ENCODE measurements around the gene TNFSF10.

Gene TNFSF10

DNA sequence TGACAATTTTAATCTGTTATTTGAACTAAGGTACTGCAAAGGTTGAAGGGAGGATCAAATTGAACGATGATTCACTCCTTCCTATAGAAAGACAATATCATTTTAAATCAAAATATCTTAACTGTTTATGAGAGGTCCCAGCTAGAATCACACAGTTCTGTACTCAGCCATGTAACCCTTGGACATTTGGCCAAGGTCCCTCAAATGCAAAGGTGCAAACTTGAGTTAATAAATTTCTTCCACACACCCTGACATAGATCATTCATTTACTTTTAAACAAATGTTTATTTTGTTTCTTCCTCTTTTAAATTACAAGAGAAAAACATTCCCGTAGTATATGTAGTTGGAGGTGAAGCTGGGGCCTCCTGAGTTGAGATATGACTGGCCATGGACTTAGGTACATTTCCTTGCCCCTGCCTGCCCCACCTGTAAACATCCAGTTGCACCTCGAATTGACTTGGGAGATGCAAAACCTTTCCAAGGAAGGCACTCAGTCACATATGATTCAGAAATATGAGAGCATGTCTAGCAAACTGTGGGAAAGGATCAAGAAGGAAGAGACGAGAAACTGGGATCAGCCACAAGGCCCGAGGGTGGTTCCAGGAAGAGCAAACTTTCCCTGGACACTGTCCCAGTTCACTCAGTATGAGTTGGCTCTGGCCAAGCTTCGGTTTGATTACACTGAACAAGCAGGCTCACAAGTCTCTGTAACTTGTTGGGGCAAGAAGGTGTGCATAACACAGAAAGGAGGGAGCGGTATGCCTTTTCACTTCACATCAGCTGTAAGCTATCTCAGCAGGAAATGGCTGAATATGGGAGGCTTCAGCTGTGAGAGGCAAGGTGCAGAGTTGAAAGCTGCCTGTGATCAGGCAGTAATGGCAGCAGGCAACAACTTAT is 6.7 kb downstream of the TNFSF10 start:
- peak; percentile 14 for DNase-seq (ENCODE audit: low read depth)

GRCh38 chr3:172515130-172515918 is 7.9 kb downstream of the TNFSF10 start:
- DNase-seq (ENCODE audit: low read depth): no peak

GRCh38 chr3:172514678-172515077 is 8.6 kb downstream of the TNFSF10 start:
- no peak for DNase-seq (ENCODE audit: low read depth)

DNA sequence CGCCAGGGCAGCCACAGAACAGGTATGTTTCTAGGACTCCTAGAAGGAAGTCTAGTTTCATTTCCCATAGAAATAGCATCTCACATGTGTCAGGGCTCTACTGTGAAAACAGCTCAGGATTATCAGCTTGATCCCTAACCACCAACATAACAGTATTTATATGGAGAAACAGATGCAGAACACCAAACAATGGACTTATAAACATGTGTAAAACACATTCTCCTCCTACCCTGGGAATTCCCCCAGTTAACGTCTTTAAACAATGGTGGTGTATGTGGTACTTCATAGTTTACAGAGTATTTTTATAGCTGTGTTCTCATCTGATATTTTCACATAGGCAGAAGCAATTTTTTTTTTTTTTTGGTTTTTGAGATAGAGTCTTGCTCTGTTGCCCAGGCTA is 9.7 kb downstream of the TNFSF10 start:
- DNase-seq (ENCODE audit: low read depth): no peak

- DNase-seq (ENCODE audit: low read depth): no peak
Observed at GRCh38 chr3:172511783-172512762, 11.2 kb downstream of the TNFSF10 start.

DNA sequence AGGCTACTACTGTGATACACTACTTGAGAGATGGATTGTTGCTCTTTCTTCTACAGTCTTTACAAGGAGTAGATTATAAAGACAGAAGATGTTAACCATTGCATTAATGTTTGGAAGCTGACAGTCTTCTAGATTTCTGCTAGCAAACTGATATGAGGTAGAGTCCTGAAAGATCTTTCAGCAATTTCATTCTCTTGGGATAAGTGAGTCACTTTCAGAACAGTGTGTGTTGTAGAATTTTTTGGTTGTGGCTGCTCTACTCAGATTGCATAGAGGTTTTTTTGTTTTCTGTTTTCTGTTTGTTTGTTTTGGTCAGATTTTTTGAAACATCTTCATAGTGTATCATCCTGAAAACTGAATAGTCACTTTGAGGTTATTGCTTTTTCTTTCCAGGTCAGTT is 17.1 kb downstream of the TNFSF10 start:
- no peak for DNase-seq (ENCODE audit: low read depth)

- DNase-seq (ENCODE audit: low read depth): no peak
Observed at GRCh38 chr3:172501540-172501939, 21.7 kb downstream of the TNFSF10 start.

DNA sequence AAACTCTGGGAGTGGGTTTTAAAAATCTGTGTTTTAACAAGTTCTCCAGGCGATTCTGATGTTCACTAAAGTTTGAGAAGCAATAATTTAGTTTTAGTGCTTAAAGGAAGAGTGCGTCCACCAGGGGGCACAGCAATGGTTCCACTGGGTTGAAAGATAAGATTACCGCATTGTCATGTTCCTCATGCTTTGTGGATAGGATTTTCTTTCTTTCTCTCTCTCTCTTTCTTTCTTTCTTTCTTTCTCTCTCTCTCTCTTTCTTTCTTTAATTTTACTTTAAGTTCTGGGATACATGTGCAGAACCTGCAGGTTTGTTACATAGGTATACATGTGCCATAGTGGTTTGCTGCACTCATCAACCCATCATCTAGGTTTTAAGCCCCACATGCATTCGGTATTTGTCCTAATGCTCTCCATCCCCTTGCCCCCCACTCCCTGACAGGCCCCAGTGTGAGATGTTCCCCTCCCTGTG is 33.0 kb downstream of the TNFSF10 start:
- DNase-seq (ENCODE audit: low read depth): peak; percentile 51

- no peak for DNase-seq (ENCODE audit: low read depth)
Observed at GRCh38 chr3:172478116-172478515, 45.1 kb downstream of the TNFSF10 start.

GRCh38 chr3:172476347-172476746 is 46.9 kb downstream of the TNFSF10 start:
- no peak for DNase-seq (ENCODE audit: low read depth)

DNA sequence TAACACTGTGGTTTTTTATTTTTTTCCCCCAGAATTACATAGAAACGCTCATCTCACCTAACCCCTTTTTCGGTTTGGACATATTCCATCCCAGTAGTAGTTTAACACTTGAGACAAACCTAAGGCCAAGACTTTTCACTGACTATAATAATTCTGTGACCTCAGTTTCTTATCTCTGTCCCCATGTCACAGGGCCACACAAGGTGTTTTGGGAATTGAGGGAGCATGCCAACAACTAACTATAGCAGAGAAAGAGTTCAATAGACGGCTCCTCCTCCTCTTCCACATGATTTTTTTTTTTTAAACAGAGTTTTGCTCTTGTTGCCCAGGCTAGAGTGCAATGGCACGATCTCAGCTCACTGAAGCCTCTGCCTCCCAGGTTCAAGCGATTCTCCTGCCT is 47.5 kb downstream of the TNFSF10 start:
- no peak for DNase-seq (ENCODE audit: low read depth)

DNA sequence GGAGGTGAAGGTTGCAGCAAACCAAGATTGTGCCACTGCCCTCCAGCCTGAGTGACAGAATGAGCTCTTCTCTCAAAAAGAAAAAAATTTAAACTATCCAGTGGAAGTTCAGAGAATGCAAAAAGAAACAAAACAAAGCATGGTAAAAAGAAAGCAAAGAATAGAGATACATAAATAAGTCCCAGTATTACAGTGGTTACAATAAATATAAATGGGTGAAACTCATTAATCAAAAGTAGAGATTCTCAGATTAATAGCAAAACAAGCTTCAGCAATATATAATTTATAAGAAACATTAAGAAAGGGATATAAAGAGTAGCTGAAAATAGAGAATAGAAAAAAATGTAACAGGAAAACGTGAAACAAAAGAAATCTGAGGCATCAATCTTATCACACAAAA is 51.3 kb downstream of the TNFSF10 start:
- DNase-seq (ENCODE audit: low read depth): no peak

DNA sequence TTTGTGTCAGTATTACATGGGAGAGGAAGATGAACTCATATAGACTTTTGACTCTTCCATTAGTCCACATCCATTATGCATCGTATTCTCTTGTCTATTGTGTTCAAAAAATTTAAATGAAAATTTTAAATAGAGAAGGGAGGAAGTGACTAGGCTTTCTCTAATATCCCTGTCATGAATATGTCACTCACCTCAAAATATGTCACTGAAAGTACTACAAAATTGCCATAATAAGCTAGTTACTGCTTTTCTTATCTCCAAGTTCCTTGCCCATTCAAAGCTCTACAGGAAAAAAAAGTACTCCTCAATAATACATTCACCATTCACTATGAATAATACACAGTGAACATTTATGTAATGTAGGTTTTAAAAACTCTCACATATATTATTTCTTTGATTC is 52.6 kb downstream of the TNFSF10 start:
- DNase-seq (ENCODE audit: low read depth): no peak

GRCh38 chr3:172467170-172467824 is 55.9 kb downstream of the TNFSF10 start:
- no peak for DNase-seq (ENCODE audit: low read depth)

DNA sequence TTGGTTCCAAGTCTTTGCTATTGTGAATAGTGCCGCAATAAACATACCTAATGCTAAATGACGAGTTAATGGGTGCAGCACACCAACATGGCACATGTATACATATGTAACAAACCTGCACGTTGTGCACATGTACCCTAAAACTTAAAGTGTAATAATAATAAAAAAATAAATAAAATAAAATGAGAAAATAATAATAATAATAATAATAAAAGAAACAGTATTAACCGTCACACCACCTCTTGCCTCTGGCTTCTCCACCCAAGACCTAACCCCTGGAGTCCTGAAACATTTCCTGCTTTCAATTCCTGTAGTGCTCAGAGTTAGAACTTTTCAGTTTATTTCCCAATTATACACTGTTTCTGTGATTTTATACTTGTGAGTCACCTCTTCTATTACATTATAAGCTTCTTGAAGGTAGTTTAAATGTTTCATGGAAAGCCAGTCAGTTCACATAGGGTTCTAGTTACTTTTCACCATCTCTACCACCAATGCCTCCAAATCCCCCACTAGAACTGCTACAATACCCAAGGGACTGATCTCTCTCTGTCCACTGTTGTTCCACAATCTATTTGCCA is 56.6 kb downstream of the TNFSF10 start:
- DNase-seq (ENCODE audit: low read depth): no peak

GRCh38 chr3:172465281-172465680 is 57.9 kb downstream of the TNFSF10 start:
- no peak for DNase-seq (ENCODE audit: low read depth)

DNA sequence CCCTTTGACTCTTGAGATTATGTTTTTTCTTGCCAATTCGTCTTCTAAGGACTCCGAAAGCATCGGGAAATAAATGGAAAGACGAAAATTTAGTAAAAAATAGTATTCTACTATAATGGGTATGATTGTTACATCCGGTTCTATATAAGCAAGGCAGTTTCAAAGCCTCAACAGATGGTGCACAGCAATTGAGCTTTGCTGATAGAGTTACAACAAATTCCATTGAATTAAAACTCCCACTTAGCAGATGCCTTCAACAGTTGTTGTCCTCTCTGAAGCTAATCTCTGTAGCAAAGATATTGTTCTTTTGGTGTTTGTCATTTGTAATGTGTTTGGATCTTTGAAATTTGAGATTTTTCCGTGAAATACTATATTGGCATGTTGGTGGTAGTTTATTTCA is 58.9 kb downstream of the TNFSF10 start:
- DNase-seq (ENCODE audit: low read depth): no peak

DNA sequence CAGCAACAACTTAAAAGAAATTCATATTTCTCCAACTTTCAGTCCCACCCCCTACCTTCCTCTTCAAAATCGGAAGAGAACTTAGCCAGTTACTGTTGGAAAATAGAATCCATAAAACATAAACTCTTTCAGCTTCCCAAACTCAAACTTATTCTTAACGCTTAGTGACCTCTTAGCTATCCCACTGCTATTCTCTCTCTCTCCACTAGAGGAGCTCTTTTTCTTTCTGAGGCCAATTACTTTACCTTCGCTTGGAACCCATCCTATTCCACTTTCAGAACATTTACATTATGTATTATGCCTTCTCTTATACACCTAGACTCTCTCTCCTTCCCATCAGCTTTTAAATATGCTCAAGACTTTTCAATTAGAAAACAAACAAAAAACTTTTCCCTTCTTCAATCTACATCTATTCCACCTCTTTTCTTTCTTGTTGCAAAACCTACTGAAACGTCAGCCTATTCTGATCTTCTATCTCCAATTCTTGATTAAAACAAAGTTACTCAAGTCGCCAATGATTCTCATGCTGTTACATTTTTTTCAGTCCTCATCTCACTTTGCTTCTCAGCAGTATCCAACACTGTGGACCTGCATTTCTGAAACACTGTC is 61.6 kb downstream of the TNFSF10 start:
- no peak for DNase-seq (ENCODE audit: low read depth)

DNA sequence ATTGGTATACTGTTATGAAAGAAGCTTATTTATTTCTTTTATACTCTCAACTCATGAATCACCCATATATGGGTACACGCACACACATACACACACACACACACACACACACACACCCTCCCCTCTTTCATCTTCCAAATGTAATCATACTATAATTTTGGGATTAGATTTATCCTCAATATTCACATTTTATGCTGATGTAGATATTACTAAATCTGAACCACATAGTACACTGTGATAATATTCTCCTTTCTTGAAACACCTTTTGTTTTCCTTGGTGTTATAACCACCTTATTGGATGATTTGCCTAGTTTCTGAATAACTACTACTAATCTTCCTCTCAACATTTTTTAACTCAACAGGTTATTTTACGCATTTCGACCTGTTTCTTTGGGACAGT is 66.8 kb downstream of the TNFSF10 start:
- DNase-seq (ENCODE audit: low read depth): no peak
